Trophoblast cell (in vitro differentiated cells and primary cell): ENCODE data around the gene TNFRSF6B.

Source experiments
- DNase-seq, 2 donors: peaks; one replicate each; pipeline ENCODE4 v3.0.0-alpha.2; 2016
- H2AFZ ChIP-seq: 2 replicates; pipeline ENCODE4 v1.6.1; 2013; ENCODE audit warnings: low read length, moderate library complexity, mild to moderate bottlenecking; ENCODE audit not compliant: insufficient read depth, poor library complexity
- H2AK5ac ChIP-seq: 2 replicates; pipeline ENCODE4 v1.6.1; 2013; ENCODE audit warnings: mild to moderate bottlenecking, low read length
- H2BK120ac ChIP-seq: 2 replicates; pipeline ENCODE4 v1.6.1; 2013; ENCODE audit warnings: low read length, mild to moderate bottlenecking, moderate library complexity; ENCODE audit not compliant: insufficient read depth, poor library complexity
- H2BK12ac ChIP-seq: 2 replicates; pipeline ENCODE4 v1.6.1; 2013; ENCODE audit warnings: mild to moderate bottlenecking, low read length, moderate library complexity
- H2BK5ac ChIP-seq: 2 replicates; pipeline ENCODE4 v1.6.1; 2013; ENCODE audit warnings: low read length, low read depth, moderate library complexity, mild to moderate bottlenecking; ENCODE audit not compliant: poor library complexity
- H3K14ac ChIP-seq: 2 replicates; pipeline ENCODE4 v1.6.1; 2013; ENCODE audit warnings: mild to moderate bottlenecking, low read length
- H3K18ac ChIP-seq: 2 replicates; pipeline ENCODE4 v1.6.1; 2013; ENCODE audit warnings: mild to moderate bottlenecking, low read length
- H3K23ac ChIP-seq: 2 replicates; pipeline ENCODE4 v1.6.1; 2013; ENCODE audit warnings: low read length
- H3K27ac ChIP-seq: 2 replicates; pipeline ENCODE4 v1.5.1; 2013; ENCODE audit warnings: low read depth, mild to moderate bottlenecking, inconsistent platforms, low read length, moderate library complexity
- H3K27me3 ChIP-seq: 2 replicates; pipeline ENCODE4 v1.6.1; 2013; ENCODE audit warnings: inconsistent platforms, mild to moderate bottlenecking, low read length, moderate library complexity; ENCODE audit not compliant: insufficient read depth
- H3K36me3 ChIP-seq, 2 experiments: 1 replicate in 1 of 2; 2 replicates in 1 of 2; pipeline ENCODE4 v1.6.1; 2013; ENCODE audit warnings: low read length in 2 of 2, mild to moderate bottlenecking in 2 of 2, moderate library complexity in 1 of 2; ENCODE audit not compliant: insufficient read depth in 2 of 2, control insufficient read depth in 1 of 2
- H3K4ac ChIP-seq: 2 replicates; pipeline ENCODE4 v1.6.1; 2013; ENCODE audit warnings: low read depth, mild to moderate bottlenecking, low read length, moderate library complexity
- H3K4me1 ChIP-seq, 2 experiments: 1 replicate in 1 of 2; 2 replicates in 1 of 2; pipeline ENCODE4 v1.6.1; 2013; ENCODE audit warnings: low read length in 2 of 2, mild to moderate bottlenecking in 2 of 2, moderate library complexity in 1 of 2; ENCODE audit not compliant: insufficient read depth in 2 of 2, control insufficient read depth in 1 of 2
- H3K4me2 ChIP-seq: 2 replicates; pipeline ENCODE4 v1.6.1; 2013; ENCODE audit warnings: inconsistent platforms, mild to moderate bottlenecking, low read length, moderate library complexity
- H3K4me3 ChIP-seq: 2 replicates; pipeline ENCODE4 v1.5.1; 2013; ENCODE audit warnings: mild to moderate bottlenecking, low read depth, low read length, inconsistent platforms
- H3K79me1 ChIP-seq: one replicate; pipeline ENCODE4 v1.6.1; 2013; ENCODE audit warnings: low read length
- H3K79me2 ChIP-seq: 2 replicates; pipeline ENCODE4 v1.6.1; 2013; ENCODE audit warnings: low read length, mild to moderate bottlenecking; ENCODE audit not compliant: control insufficient read depth, insufficient read depth, poor library complexity
- H3K9ac ChIP-seq: 2 replicates; pipeline ENCODE4 v1.6.1; 2013; ENCODE audit warnings: mild to moderate bottlenecking, low read length
- H3K9me3 ChIP-seq: 2 replicates; pipeline ENCODE4 v1.6.1; 2013; ENCODE audit warnings: low read depth, mild to moderate bottlenecking, control low read depth, inconsistent platforms, low read length; ENCODE audit not compliant: insufficient read depth
- H4K12ac ChIP-seq: 2 replicates; pipeline ENCODE4 v1.6.1; 2013; ENCODE audit warnings: low read depth, mild to moderate bottlenecking, low read length, moderate library complexity
- H4K8ac ChIP-seq: 2 replicates; pipeline ENCODE4 v1.6.1; 2013; ENCODE audit warnings: low read depth, mild to moderate bottlenecking, low read length, moderate library complexity
- H4K91ac ChIP-seq: one replicate; pipeline ENCODE4 v1.6.1; 2013; ENCODE audit warnings: low read depth, mild to moderate bottlenecking, low read length, moderate library complexity
- WGBS: extraction: QIAGEN DNeasy Blood & Tissue Kit; methylation state at CpG from one replicate; pipeline ENCODE4 v1.1.7; 2013; ENCODE audit warnings: missing lambda C conversion rate; ENCODE audit not compliant: insufficient read length, insufficient coverage; ENCODE audit errors: extremely low coverage; 5-methylcytosine and 5-hydroxymethylcytosine counted together

The TNFRSF6B gene

DNA sequence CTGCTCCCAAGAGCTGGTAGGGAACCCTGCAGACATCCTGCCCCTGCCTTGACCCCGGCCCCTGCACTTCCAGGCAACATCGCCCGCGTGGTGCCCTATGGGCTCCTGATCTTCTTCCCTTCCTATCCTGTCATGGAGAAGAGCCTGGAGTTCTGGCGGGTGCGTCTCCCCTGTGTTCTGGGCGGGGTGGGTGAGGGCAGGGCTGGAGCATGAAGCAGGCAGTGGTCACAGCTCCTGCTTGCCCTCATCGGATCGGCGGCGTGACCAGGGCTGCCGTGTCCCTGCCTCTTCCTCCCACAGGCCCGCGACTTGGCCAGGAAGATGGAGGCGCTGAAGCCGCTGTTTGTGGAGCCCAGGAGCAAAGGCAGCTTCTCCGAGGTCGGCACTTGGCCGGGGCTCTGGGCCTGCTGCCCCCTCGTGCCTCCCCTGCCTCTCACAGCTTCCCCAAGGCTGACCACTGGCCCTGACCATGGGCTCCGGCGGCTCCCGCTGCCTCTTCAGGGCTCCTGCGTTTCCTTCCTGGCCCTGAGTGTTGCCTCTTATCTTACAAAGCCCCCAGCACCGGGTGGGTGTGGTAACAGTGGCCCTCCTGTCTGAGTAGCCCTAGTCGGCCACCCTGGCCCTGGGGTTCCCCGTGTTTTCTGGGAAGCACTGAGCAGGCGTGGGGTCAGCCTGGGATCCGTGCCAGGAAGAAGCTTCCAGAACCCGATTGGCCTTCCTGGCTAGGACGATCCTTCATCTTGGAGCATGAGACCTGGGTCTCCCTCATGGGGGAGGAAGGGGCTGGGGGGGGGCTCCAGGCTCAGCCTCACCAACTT is 8.0 kb upstream of the TNFRSF6B start:
- H3K36me3 ChIP-seq, result peaks cover 0 to 2% of the 10 kb centered on the region in 2 experiments
- peaks cover 20 to 21% of the 10 kb centered on the region in 2 experiments for H3K4me1 ChIP-seq
- no peak overlapping the region for H3K18ac ChIP-seq
- no peak overlapping the region for H3K4me3 ChIP-seq
- H3K9ac ChIP-seq, result no peak overlapping the region
- no peak overlapping the region for H4K8ac ChIP-seq
- no peak overlapping the region for H2BK120ac ChIP-seq
- peaks cover 17% of the 10 kb centered on the region for H3K79me1 ChIP-seq
- H3K27me3 ChIP-seq, result no peaks in the 10 kb centered on the region
- peaks cover under 1% of the 10 kb centered on the region for H3K79me2 ChIP-seq
- no peak overlapping the region for H3K23ac ChIP-seq
- no peak overlapping the region for H3K4ac ChIP-seq
- no peak overlapping the region for H2BK5ac ChIP-seq
- no peak overlapping the region for H4K12ac ChIP-seq
- no peak overlapping the region for H3K14ac ChIP-seq
- no peak overlapping the region for H2AFZ ChIP-seq
- no peak overlapping the region for H2BK12ac ChIP-seq
- no CpG with 5 or more reads among the region's 31 CpGs for WGBS
- H3K27ac ChIP-seq, result no peak overlapping the region
- no peak overlapping the region for H3K4me2 ChIP-seq
- H3K9me3 ChIP-seq, result no peaks in the 10 kb centered on the region
- H4K91ac ChIP-seq, result no peak overlapping the region
- DNase-seq, result no peak
- H2AK5ac ChIP-seq, result peak overlapping the region; percentile 2

DNA sequence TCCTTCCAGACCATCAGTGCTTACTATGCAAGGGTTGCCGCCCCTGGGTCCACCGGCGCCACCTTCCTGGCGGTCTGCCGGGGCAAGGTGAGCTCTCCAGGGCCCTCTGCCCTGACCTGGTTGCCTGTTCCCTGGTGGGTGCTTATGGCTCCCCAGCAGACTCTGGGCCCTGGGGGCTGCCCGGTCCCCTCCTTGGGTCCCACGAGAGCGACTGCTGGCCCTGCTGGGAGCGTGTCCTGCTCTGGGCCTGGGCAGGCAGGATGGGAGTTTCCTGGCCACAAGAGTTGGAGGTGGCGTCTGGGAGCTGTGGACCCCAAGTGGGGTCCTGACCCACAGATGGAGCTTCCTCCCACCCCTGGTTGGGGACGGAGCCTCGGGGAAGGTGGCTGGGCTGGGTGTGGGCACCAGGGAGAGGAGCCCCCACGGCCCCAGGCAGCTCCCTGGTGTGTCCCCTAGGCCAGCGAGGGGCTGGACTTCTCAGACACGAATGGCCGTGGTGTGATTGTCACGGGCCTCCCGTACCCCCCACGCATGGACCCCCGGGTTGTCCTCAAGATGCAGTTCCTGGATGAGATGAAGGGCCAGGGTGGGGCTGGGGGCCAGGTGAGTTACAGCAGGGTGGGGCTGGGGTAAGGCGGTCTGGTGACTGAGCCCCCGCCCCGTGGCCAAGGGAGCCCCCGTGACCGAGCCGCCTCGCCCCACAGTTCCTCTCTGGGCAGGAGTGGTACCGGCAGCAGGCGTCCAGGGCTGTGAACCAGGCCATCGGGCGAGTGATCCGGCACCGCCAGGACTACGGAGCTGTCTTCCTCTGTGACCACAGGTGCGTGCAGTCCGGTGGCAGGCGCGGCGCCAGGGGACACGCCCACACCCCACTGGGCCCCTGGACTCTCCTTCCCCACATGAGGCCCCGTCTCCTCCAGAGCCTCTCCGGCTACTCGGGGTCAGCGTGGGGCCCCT is 7.1 kb upstream of the TNFRSF6B start:
- Histone ChIP-seq H3K4me3 (no peak overlapping the region), H2BK120ac (no peak overlapping the region), H4K91ac (no peak overlapping the region), H3K4me2 (no peak overlapping the region), H3K14ac (no peak overlapping the region), H2AFZ (no peak overlapping the region), H4K8ac (no peak overlapping the region), H3K9ac (no peak overlapping the region), H3K79me2 (no peaks in the 10 kb centered on the region), H3K27me3 (no peaks in the 10 kb centered on the region), H4K12ac (no peak overlapping the region), H3K18ac (no peak overlapping the region), H3K79me1 (peaks cover 15% of the 10 kb centered on the region), H3K9me3 (peaks cover 3% of the 10 kb centered on the region), H3K23ac (no peak overlapping the region), H3K4me1 (peaks cover 18 to 19% of the 10 kb centered on the region in 2 experiments), H2AK5ac (no peak overlapping the region), H2BK5ac (no peak overlapping the region), H2BK12ac (no peak overlapping the region), H3K36me3 (peaks cover 0 to 2% of the 10 kb centered on the region in 2 experiments), H3K27ac (no peak overlapping the region), H3K4ac (no peak overlapping the region)
- WGBS, result no CpG with 5 or more reads among the region's 44 CpGs
- no peak for DNase-seq

DNA sequence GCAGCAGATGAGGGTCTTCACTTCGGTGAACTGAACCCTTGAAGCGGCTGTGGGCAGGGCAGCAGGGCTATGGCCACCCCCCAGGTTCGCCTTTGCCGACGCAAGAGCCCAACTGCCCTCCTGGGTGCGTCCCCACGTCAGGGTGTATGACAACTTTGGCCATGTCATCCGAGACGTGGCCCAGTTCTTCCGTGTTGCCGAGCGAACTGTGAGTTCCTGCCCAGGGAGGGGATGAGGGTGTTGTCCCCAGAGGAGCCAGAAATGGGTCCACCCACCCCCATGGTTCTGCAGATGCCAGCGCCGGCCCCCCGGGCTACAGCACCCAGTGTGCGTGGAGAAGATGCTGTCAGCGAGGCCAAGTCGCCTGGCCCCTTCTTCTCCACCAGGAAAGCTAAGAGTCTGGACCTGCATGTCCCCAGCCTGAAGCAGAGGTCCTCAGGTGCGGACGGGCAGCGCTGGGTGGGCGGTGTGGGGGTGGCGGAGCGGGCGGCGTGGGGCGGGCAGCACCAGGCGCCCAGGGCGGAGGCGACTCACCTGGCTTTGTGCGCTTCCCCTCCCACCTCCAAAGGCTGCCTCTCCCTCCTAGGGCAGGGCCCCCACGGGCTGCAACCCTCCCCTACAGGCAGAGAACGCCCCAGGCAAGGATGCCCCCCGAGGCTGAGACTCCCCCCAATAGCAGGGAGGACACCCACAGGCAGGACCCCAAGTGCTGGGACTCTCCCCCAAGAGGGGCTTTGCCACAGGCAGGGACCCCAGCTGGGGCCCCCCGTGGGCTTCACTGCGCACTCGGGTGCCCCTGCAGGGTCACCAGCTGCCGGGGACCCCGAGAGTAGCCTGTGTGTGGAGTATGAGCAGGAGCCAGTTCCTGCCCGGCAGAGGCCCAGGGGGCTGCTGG is 6.2 kb upstream of the TNFRSF6B start:
- WGBS, result no CpG with 5 or more reads among the region's 40 CpGs

More for the DNA sequence above, 6.2 kb upstream of the TNFRSF6B start:
- H3K14ac ChIP-seq, result no peak overlapping the region
- no peak overlapping the region for H4K8ac ChIP-seq
- H2BK120ac ChIP-seq, result no peak overlapping the region
- no peak overlapping the region for H2AFZ ChIP-seq
- H3K9me3 ChIP-seq, result peaks cover 3% of the 10 kb centered on the region
- H3K4ac ChIP-seq, result no peak overlapping the region
- no peak overlapping the region for H2BK12ac ChIP-seq
- no peak overlapping the region for H3K27ac ChIP-seq
- no peak overlapping the region for H3K23ac ChIP-seq
- peaks cover 15% of the 10 kb centered on the region for H3K79me1 ChIP-seq
- H3K79me2 ChIP-seq, result no peaks in the 10 kb centered on the region
- H3K4me2 ChIP-seq, result no peak overlapping the region
- no peak overlapping the region for H2AK5ac ChIP-seq
- H3K27me3 ChIP-seq, result no peaks in the 10 kb centered on the region
- H3K9ac ChIP-seq, result no peak overlapping the region
- H4K91ac ChIP-seq, result no peak overlapping the region
- H3K18ac ChIP-seq, result no peak overlapping the region
- H3K36me3 ChIP-seq, result peaks cover 0 to 2% of the 10 kb centered on the region in 2 experiments
- H3K4me3 ChIP-seq, result no peak overlapping the region
- H2BK5ac ChIP-seq, result no peak overlapping the region
- no peak overlapping the region for H4K12ac ChIP-seq
- H3K4me1 ChIP-seq, result peaks cover 18 to 19% of the 10 kb centered on the region in 2 experiments
- no peak for DNase-seq
